Measurements from ENCODE around the gene KCNA10. TPM values are rescaled to one million over a fixed set of nuclear protein-coding genes. Genes with fewer than 3 reads are reported as not detected.

KCNA10 gene
- total and polyA plus RNA-seq, 10 of the 15 experiments (the other 5 are each of a cell fraction or from before 2014, with no cell fraction given), result not detected

DNA sequence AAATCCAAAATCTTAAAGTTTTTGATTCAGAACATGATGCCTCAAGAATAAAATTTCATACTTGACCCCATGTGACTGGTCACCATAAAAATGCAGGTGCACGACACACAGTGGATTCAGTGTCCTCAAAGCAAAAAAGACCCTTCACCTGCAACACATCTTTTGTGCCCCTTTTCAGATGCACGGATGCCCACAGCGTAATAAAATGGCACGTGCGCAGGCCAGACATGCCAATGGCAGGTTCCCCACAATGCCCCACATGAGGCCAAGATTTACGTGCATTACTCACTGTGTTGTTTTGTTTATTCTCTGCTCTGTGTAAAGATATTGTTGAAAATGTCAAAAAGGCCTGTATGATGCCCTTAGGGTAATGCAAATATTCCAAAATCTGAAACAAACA is 9.3 kb downstream of the KCNA10 start:
- Histone ChIP-seq H4K20me1 (ENCODE audit: control insufficient read depth, insufficient read depth) (no peaks in the 10 kb centered on the region), H3K27ac (ENCODE audit: control insufficient read depth, insufficient read depth) (no peak overlapping the region), H3K79me2 (ENCODE audit: control insufficient read depth, insufficient read depth, low read length) (no peaks in the 10 kb centered on the region), H3K4me2 (ENCODE audit: control insufficient read depth, insufficient read depth) (no peak overlapping the region), H3K4me1 (ENCODE audit: control insufficient read depth, insufficient read depth, low read length) (peaks cover 5% of the 10 kb centered on the region; the same call in 1 of the 2 replicates), H3K27me3 (replicated peaks in 1 of 2; ENCODE audit: control insufficient read depth in 2 of 2, insufficient read depth in 2 of 2, low read length in 1 of 2) (no peaks in the 10 kb centered on the region), H3K9ac (ENCODE audit: control insufficient read depth, insufficient read depth, low read length) (no peak overlapping the region), H3K9me3 (replicated peaks; ENCODE audit: control insufficient read depth, insufficient read depth, low read length) (no peaks in the 10 kb centered on the region), H3K36me3 (ENCODE audit: control insufficient read depth in 2 of 2, insufficient read depth in 2 of 2, low read length in 1 of 2) (no peaks in the 10 kb centered on the region), H3K4me3 (no peak overlapping the region), H2AFZ (ENCODE audit: control insufficient read depth, low read depth, low read length) (no peak overlapping the region)
- no peak for TF ChIP-seq ZNF207 (IDR thresholded peaks at IDR 0.05; ENCODE audit: borderline replicate concordance)
- TF ChIP-seq ZBED1 (IDR thresholded peaks at IDR 0.05; ENCODE audit: borderline replicate concordance), result no peak
- no peak for TF ChIP-seq ESRRA (IDR thresholded peaks at IDR 0.05; ENCODE audit: low read length)
- no peak for TF ChIP-seq EP300 (IDR thresholded peaks at IDR 0.05; ENCODE audit: borderline replicate concordance in 1 of 2, control insufficient read depth in 1 of 2, low read depth in 2 of 2, low read length in 2 of 2)
- TF ChIP-seq SMC3 (IDR thresholded peaks at IDR 0.05; ENCODE audit: borderline replicate concordance, low read length), result no peak
- no peak for TF ChIP-seq CHD4 (IDR thresholded peaks at IDR 0.05)
- TF ChIP-seq RAD21 (IDR thresholded peaks at IDR 0.05; ENCODE audit: insufficient read depth, low read depth, low read length), result no peak
- TF ChIP-seq, protein P1, sequence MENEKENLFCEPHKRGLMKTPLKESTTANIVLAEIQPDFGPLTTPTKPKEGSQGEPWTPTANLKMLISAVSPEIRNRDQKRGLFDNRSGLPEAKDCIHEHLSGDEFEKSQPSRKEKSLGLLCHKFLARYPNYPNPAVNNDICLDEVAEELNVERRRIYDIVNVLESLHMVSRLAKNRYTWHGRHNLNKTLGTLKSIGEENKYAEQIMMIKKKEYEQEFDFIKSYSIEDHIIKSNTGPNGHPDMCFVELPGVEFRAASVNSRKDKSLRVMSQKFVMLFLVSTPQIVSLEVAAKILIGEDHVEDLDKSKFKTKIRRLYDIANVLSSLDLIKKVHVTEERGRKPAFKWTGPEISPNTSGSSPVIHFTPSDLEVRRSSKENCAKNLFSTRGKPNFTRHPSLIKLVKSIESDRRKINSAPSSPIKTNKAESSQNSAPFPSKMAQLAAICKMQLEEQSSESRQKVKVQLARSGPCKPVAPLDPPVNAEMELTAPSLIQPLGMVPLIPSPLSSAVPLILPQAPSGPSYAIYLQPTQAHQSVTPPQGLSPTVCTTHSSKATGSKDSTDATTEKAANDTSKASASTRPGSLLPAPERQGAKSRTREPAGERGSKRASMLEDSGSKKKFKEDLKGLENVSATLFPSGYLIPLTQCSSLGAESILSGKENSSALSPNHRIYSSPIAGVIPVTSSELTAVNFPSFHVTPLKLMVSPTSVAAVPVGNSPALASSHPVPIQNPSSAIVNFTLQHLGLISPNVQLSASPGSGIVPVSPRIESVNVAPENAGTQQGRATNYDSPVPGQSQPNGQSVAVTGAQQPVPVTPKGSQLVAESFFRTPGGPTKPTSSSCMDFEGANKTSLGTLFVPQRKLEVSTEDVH (IDR thresholded peaks at IDR 0.05; ENCODE audit: low read depth, partially characterized antibody), result no peak
- no peak for TF ChIP-seq CBX3 (IDR thresholded peaks at IDR 0.05; ENCODE audit: borderline replicate concordance, low read depth)
- ChIA-PET SMC1A (ENCODE audit: uncharacterized antibody, unreplicated experiment) (no interaction called here), POLR2A (no interaction called here), CTCF (interaction anchor here (2.4 kb wide), 1 partner anchor 13 kb away, joined by 7 read pairs; no protein-coding TSS in a partner anchor), RAD21 (ENCODE audit: unreplicated experiment) (no interaction called here)
- DNase-seq (ENCODE audit: low read depth, low spot score) (no peak), ATAC-seq (no peak), FAIRE-seq (no peak)
- no TSS peak for BruUV-seq (replicated peaks)
- 58% methylated on average over 6 of the region's 6 CpGs for WGBS (ENCODE audit: insufficient coverage, insufficient replicate concordance, low lambda C conversion rate, missing lambda C conversion rate)
- intact Hi-C loops (cut with micrococcal nuclease; ENCODE audit: unreplicated experiment), result no loop called here
- in situ Hi-C loops (cut with MboI), result no loop called here
